ACHN (cell line): ENCODE data around the gene CD247.

Experiments
- DNase-seq: peaks from one replicate; pipeline ENCODE4 v3.0.0-alpha.2; 2015
- in situ Hi-C: cut with HindIII; loops from 2 replicates; pipeline ENCODE4 v1.10.0; 2017; ENCODE audit warnings: low sequenced_read_pairs, low pct_ligation_motif_present, low pct_unique_long_range_greater_than_20kb

The CD247 gene

DNA sequence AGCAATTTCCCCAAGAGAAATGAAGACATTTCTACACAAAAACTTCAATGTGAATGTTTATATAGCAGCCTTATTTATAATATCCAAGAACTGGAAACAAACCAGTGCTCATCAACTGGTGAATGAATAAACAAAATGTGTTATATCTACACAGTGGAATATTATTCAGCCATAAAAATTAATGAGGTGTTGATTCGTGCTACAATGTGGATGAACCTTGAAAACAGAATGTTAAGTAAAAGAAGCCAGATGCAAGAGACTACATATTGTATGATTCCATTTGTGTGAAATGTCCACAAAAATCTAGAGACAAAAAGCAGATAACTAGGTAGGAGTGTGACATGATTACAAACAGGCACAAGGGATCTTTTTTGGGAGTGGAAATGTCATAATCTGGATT is 110.0 kb downstream of the CD247 start:
- in situ Hi-C loops: no loop called here
- no peak for DNase-seq

DNA sequence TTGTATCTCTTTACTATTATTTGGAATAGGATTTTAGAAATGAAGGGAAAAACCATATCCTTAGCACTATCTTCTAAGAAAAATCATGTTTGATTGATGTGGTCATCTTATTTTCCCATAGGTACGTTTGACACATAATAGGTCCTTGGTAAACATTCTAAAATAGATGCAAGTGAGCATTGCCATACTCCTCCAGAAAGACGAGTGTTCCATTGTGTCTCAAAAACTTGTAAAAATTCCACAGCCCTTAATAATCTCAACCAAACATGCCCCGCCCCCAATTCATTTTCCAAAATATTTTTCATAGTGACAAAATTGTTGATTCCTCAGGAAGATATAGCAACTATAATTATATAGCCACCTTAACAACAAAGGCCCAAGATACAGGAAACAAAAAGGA is 113.4 kb downstream of the CD247 start:
- DNase-seq: no peak
- in situ Hi-C loops: no loop called here

- in situ Hi-C loops: no loop called here
- no peak for DNase-seq
Observed at GRCh38 chr1:167404161-167404888, 114.0 kb downstream of the CD247 start.

- in situ Hi-C loops: no loop called here
- DNase-seq: peak; percentile 54
Observed at GRCh38 chr1:167401260-167401873, 117.0 kb downstream of the CD247 start.

DNA sequence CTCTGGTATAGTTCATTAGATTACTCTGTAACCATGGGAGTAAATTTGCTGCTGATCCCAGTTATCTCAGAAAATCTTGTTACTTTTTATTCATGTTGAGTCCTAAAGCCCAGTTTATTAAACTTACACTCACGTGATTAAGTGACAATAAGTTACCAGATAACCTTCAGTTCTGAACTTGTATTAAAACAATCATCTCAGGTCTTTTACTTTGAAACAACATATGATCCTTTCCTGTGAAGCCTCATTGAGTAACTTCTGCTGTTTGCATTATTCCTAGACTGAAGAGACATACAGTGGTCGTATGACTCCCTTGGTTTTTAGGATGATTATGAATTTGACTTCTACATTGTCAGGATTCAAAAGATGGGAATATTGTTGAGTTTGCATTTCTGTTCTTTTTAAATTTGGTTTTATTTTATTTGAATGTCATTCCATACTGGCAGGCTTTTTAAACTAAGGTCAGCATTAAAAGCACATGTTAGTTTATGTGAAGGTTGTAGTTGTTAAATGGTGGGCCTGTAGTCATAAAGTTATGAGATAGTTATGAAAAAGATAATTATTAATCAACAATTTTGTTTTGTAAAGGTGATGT is 117.9 kb downstream of the CD247 start:
- DNase-seq: no peak

DNA sequence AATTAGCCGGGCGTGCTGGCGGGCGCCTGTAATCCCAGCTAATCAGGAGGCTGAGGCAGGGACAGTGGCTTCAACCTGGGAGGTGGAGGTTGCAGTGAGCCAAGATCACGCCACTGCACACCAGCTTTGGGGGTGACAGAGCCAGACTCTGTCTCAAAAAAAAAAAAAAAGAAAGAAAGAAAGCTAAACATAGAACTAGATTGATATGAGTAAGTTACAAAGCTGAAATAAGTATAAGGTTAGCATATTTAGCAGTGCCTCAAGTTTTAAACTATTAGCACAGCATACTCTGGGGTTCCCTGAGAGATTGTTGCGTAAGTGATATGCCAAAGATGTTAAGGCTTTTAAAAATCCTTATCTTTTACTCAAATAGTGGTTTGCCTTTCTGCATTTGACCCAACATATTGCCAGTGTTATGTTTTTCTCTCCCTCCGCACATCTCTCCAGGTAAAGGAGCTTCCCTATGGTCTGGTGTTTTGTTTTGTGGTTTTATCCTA is 126.1 kb downstream of the CD247 start:
- DNase-seq: no peak
- in situ Hi-C loops: no loop called here

More for the DNA sequence above, 117.9 kb downstream of the CD247 start:
- in situ Hi-C loops: no loop called here

DNA sequence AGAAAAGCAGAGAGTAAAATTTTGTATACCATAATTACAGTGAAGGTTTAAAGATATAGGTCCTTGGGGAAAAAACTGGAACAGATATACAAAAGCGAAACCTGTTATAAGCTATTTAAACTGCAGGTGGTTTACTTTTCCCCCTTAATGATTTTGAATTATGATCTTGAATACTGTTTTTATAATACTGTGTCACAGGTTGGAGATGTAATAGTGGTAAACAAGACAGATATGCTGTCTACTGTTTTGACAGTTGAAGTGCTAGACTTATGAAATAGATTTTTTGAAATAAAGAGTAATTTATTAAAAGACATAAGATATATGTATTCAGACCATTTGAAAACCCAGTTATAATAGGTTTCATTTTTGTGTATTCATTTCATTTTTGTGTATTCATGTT is 129.4 kb downstream of the CD247 start:
- DNase-seq: no peak
- in situ Hi-C loops: no loop called here

DNA sequence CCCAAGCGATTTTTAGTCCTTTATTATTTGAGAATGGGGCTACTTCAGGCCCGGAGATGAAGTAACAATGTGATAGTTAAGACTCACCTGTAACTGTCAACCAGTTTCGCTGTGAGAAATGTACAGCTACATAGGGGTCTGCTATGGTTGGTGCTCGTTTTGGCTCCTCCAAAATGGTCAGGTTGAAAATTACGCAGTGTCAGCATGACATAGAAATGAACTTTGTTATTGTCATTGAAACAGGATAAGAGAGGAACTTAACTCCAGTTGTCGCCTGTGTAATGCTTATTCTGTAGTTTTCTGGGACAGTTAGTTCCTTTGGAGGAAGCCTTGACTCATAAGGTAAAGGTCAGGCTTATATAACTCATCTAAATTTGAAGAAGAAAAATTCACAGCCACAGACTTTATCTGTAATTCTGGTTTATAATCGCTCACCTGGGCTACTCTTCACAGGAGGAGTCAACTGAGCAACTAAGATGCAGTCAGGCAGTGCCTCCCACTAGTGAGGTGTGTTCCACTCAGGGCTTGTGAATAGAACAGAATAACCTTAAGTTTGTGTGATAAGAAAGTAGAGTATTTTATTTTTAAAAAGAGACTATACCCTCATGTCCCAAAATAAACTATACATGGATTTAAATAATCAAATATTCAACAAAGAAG is 130.9 kb downstream of the CD247 start:
- in situ Hi-C loops: no loop called here
- DNase-seq: no peak
